ENCODE data around the gene TGFB1I1.
A peak's percentile ranks its signal among the peaks of the same experiment; 100 is the strongest.
"Not testable (repeated sequence)": the region's sequence is repeated elsewhere in the genome, so short reads cannot be mapped to it uniquely, and the experiment has no call there.

TGFB1I1 gene

DNA sequence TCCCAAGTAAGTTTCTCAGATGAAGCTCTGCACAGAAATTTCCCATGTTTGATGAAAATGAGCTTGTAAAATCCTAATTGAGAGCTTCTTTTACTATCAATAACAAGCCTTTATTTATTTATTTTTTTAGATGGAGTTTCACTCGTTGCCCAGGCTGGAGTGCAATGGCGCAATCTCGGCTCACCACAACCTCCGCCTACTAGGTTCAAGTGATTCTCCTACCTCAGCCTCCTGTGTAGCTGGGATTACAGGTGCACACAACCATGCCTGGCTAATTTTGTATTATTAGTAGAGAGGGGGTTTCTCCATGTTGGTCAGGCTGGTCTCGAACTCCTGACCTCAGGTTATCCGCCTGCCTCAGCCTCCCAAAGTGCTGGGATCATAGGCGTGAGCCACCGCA is 31.6 kb downstream of the TGFB1I1 start:
- H3K4me3 ChIP-seq (ENCODE audit: low read length); DNase-seq (ENCODE audit: low read depth, low spot score): not testable (repeated sequence)

DNA sequence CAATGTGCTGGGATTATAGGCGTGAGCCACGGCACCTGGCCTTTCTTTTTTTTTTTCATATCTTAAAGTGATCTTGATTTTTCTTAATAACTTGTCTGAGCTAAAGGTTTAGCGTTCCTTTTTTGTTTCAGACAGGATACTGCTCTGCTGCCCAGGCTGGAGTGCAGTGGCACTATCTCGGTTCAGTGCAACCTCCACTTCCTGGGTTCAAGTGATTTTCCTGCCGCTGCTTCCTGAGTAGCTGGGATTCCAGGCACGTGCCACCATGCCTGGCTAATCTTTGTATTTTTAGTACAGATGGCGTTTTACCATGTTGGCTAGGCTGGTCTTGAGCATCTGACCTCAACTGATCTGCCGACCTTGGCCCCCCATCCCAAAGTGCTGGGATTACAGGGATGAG is 32.2 kb downstream of the TGFB1I1 start:
- H3K4me3 ChIP-seq (ENCODE audit: low read length), result no peak overlapping the region
- no peak for DNase-seq (ENCODE audit: low read depth, low spot score)

DNA sequence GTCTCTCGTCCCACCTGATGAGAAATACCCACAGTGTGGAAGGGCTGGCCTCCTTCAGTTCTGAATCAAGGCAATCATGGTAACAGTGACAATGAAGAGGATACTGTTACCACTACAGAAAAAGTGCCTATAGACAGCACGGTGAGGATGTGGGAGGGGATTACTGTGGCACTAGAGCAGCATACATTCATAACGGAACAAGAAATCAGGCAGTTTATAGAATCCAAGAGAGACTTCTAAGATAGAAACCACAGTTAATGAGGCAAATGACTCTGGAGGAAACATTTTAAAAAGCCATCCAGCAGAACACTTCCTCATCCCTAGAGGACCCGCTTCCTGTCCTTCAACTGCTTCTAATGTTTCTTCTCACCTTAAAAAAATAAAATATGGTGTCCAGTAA is 33.5 kb downstream of the TGFB1I1 start:
- H3K4me3 ChIP-seq (ENCODE audit: low read length), result no peak overlapping the region

DNA sequence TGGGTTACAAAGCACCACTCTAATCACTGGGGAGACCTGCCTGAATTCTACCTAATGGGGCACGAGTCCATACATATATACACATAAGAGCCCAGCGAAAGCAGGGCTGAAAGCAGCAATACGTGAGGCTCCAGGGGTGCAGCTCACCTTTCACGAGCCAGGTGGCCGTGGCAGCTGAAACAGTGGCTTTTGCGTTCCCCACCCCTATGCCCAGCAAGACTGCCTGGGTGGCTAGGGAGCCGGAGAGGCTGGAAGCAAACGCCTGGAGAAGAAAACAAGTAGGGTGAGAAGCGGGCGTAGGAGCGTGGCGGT is 35.6 kb downstream of the TGFB1I1 start:
- no peak for DNase-seq (ENCODE audit: low read depth, low spot score)
- H3K4me3 ChIP-seq (ENCODE audit: low read length), result peak overlapping the region; percentile 73

More for the DNA sequence above, 33.5 kb downstream of the TGFB1I1 start:
- peak; percentile 75 for DNase-seq (ENCODE audit: low read depth, low spot score)

DNA sequence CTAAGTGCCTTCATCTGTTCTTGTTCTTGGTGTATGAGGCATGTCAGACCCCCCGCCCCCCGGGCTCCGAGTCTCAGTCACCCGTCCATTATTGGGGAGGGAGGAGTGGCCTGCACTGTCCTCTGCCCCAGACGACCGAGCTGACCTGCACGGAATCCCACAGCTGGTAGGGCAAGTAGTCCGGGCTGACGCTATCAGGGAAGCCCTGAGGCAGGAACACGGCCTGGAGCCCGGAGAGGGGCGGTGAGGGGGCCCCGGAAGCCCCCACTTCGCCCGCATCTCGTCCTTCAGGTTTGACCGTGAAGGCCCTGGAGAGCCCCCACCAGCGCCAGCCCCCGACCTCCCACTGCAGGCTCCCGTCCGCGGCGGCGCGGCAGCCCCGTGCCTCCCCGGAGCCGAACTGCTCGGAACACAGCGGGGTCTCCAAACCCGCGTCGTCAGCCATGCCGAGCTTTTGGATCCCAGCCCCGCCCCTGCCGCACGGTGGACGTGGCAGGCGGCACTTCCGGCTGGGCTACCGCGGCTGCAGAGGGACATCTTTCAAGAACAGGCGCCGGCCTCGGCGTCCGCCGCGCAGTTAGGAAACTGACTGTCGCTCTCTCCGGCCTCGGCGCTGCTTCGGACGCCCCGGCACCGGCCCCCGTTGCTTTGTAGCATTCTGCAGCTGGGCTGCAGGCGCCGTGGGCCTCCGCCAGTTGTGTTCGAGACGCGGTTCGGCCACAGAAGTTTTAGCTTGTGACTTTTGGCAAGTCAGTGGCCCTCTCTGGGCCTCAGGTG is 36.2 kb downstream of the TGFB1I1 start, which contains the start of gene RUSF1:
RUSF1 (minus strand) TSS at position 463 of the 777 bp plus-strand sequence; CDS start at position 445, 18 bp downstream.
- peak; percentile 75 for DNase-seq (ENCODE audit: low read depth, low spot score)
- peak within 1 kb of the TSS; percentile 73 for H3K4me3 ChIP-seq (ENCODE audit: low read length)

DNA sequence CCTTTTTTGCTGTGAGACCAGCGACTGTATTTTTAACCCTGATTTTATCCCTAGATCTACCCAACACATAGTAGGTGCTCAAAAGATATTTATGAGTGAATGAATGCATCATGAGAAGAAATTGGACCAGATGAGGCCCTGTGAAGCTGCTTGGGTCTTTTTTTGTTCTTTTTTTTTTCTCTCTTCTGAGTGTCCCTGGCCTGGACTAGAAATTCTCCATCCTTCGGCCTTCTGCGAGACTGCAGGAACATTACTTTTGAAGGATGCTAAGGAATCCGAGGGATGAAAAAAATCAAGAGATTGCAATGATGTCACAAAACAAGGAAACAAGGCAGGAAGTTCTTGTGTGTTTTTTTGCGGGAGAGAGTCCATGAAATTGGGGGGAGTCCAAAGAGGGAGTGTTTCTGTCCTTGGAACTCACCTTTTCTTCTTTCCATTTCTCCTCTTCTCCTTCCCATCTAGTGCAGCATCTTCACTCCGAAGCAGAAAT is 36.8 kb downstream of the TGFB1I1 start:
- DNase-seq (ENCODE audit: low read depth, low spot score), result no peak
- H3K4me3 ChIP-seq (ENCODE audit: low read length), result peak overlapping the region; percentile 73

DNA sequence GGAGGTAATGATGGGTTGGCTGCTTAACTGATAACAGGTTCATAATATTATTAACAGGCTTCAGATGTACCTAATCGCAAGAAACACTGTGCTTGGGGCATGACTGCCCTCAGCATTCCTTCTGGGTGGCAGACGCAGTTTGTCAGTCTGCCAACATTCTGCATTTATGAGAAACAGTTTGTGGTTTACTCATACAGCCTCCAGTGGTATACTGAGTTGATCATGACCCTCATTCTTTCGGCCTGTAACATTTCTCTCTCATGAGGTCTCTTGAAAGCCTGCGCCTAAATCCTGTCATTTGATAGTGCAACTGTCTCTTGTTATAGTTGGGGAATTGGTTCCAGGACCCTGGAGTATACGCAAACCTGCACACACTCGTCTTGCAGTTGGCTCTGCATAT is 41.2 kb downstream of the TGFB1I1 start:
- H3K4me3 ChIP-seq (ENCODE audit: low read length), result no peak overlapping the region
- DNase-seq (ENCODE audit: low read depth, low spot score), result peak; percentile 45

DNA sequence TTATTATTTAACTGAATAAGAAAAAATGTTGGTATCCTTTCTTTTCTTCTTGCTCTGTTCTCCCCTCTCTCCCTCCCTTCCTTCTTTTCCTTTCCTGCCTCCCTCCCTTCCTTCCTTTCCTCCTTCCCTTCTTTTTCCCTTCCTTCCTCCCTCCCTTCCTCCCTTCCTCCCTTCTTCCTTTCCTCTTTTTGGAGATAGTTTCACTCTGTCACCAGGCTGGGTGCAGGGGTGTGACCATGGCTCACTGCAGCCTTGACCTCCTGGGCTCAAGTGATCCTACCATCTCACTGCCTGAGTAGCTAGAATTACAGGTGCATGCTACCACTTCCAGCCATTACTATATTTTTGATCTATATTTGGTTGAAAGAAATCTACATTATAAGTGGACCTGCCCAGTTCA is 41.9 kb downstream of the TGFB1I1 start:
- no peak overlapping the region for H3K4me3 ChIP-seq (ENCODE audit: low read length)
- no peak for DNase-seq (ENCODE audit: low read depth, low spot score)

DNA sequence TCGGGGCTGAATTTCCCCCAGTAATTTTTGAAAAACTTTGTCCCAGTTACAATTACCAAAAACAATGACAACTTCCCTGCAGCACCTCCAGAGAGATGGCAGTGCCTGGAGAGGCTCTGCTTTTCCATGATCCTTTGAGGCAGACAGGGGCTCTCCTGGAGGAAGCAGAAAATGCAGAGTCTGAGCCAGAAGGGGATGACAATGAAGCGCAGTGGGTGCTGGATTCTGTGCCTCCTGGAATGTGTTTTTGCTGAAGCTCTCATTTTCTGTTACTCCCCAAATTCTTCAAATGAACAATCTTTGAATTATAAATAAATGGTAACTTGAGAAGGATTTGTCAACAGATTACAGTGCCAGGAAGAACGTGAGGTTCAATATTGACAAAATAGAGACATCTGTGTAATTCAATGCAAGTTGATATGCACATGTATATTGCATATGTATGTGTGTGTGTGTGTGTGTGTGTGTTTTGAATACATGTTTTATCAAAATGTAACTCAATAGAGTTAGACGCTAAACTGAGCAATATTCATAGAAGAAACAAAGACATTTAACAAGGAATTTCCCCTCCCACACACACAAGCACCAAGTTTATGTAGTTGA is 45.9 kb downstream of the TGFB1I1 start:
- H3K4me3 ChIP-seq (ENCODE audit: low read length), result no peak overlapping the region
- DNase-seq (ENCODE audit: low read depth, low spot score), result no peak

DNA sequence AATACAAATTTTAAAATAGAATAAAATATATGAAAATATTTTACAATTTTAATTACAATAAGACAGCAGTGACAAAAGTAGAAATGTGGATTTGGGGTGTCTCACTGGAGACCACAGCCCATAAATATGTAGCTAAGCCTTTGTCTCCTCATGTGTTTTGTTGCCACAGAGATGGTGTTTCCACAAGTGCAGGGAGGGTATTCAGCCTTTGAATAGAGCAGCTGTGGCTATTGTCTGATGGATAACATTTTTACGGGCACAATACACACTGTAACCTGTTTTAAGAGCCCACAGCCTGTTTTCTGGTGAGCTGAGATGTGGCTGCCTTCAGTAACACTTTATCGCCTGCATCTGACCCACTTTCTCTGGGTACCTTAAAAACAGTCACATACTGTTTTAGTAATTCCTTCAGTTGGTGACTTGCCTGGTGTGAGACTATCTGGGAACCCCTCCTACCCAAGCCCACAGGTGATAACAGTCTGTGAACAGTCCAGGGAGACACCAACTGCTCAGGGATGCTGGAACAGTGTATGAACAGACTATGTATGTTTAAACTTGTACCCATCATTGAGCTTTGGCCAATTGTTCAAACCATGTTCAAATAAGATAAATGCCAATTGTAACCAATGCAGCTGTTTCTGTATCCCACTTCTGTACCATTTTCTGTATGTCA is 47.9 kb downstream of the TGFB1I1 start:
- H3K4me3 ChIP-seq (ENCODE audit: low read length), result no peak overlapping the region
- DNase-seq (ENCODE audit: low read depth, low spot score), result no peak

DNA sequence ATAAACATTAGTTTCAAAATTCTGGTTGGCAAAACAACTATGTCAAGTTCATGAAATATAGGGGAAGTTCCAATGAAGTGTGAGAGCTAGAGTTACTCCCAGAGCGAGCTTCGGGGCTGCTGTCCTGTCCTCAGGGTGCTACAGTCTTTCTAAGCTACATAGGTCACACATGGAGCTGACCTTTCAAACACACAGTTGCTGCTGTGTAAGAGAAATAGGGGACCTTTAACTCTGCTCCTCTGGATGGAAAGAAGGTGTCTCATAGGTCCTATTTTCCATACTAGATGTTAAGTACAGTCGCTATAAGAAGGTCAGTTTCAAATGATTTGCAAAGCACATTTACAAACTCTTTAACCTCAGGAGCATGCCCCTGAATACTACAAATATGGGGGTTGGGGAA is 49.4 kb downstream of the TGFB1I1 start:
- no peak for DNase-seq (ENCODE audit: low read depth, low spot score)
- H3K4me3 ChIP-seq (ENCODE audit: low read length), result no peak overlapping the region

DNA sequence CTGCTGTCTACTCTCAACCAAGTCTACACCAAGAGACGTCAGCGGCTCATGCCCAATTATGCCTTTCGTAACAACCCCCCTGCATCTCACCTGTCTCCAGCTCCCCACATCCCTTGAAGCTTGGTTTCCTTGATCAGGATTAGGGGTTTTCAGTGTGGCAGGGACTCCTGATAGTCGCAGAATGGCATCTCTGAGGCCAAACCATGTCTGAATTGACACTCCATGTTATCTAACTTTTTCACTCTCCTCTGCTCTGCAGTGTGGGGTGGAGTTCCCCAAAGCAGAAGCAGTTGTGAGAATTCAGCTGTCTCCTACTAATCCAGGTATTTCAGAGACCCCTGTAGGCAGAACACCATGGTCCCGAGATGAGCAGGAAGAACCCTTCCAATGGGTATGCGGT is 50.1 kb downstream of the TGFB1I1 start:
- no peak overlapping the region for H3K4me3 ChIP-seq (ENCODE audit: low read length)
- DNase-seq (ENCODE audit: low read depth, low spot score), result no peak

DNA sequence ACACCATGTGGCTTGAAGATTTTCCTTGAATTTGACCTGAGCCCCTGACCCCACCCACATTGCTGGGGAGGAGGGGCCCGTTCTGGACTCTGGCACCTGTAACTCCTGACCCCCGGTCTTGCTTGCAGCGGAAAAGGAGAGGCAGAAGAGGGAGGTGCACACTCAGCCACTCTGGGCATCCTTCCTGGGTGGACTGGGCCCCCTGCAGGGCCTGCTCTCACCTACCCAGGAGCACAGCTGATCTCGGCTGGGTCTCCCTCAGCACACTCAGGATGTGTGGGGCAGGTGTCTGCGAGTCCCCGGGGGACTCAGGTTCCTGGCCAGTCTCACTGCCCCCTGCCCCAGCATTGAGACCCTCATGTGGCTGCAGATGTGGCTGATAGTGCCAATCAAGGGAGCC is 51.8 kb downstream of the TGFB1I1 start:
- DNase-seq (ENCODE audit: low read depth, low spot score); H3K4me3 ChIP-seq (ENCODE audit: low read length): not testable (repeated sequence)

DNA sequence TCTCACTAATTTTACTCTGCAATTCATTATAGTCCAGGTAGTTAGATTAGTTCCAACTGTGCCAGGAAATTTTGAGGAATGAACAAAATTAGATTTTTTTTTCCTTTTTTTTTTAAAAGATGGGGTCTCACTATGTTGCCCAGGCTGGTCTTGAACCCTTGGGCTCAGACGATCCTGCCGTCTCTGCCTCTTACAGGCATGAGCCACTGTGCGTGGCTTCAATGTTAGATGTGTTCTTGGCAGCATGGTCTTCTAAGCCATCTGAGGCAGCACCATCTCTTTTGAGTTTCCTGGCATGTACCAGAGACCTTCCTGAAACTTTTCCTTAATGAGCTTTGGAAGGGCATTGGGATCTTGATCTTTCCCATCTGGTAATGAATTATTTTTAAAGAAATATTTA is 53.2 kb downstream of the TGFB1I1 start:
- DNase-seq (ENCODE audit: low read depth, low spot score), result no peak

More for the DNA sequence above, 53.2 kb downstream of the TGFB1I1 start:
- H3K4me3 ChIP-seq (ENCODE audit: low read length), result no peak overlapping the region

All from Jurkat, Clone E6-1 (cell line).